SK-N-SH (cell line): Measurements from ENCODE around the gene POLR3E. TPM values are rescaled to one million over a fixed set of nuclear protein-coding genes. Genes with fewer than 3 reads are reported as not detected.
A peak's percentile ranks its signal among the peaks of the same experiment; 100 is the strongest.

Experiments used
- EP300 ChIP-seq, 2 experiments: IDR thresholded peaks; 2 replicates each; pipeline versions ENCODE4 v1.4.0 to v1.6.1; 2012; ENCODE audit warnings: borderline replicate concordance in 1 of 2, low read depth in 1 of 2, low read length in 1 of 2
- EZH2phosphoT487 ChIP-seq: fragments of 200-600 bp; sonication (generic); IDR thresholded peaks from 2 replicates; pipeline ENCODE4 v1.6.1; 2017; ENCODE audit warnings: low read depth, mixed run types, mild to moderate bottlenecking, antibody characterized with exemption, moderate library complexity, borderline replicate concordance
- FOXM1 ChIP-seq: IDR thresholded peaks from 2 replicates; pipeline ENCODE4 v1.4.0; 2012; ENCODE audit warnings: low read depth, mild to moderate bottlenecking
- GABPA ChIP-seq: IDR thresholded peaks from 2 replicates; pipeline ENCODE4 v1.4.0; 2012; ENCODE audit warnings: low read depth, mild to moderate bottlenecking
- IRF3 ChIP-seq: fragments of 150-350 bp; IDR thresholded peaks from 2 replicates; pipeline ENCODE4 v1.6.1; 2016; ENCODE audit warnings: mild to moderate bottlenecking, low read depth, low read length
- MEF2A ChIP-seq: IDR thresholded peaks from 2 replicates; pipeline ENCODE4 v1.4.0; 2012; ENCODE audit warnings: low read depth, borderline replicate concordance
- NFIC ChIP-seq: IDR thresholded peaks from 2 replicates; pipeline ENCODE4 v1.4.0; 2012; ENCODE audit warnings: borderline replicate concordance
- POLR2AphosphoS5 ChIP-seq: IDR thresholded peaks from 2 replicates; pipeline ENCODE4 v1.6.1; 2012; ENCODE audit warnings: low read depth, low read length
- RAD21 ChIP-seq: IDR thresholded peaks from 2 replicates; pipeline ENCODE4 v1.6.1; 2012; ENCODE audit warnings: mild to moderate bottlenecking, low read length
- RCOR1 ChIP-seq: fragments of 150-350 bp; IDR thresholded peaks from 2 replicates; pipeline ENCODE4 v1.6.1; 2017; ENCODE audit warnings: antibody characterized with exemption, low read length
- REST ChIP-seq: IDR thresholded peaks from 2 replicates; pipeline ENCODE4 v1.6.1; 2012; ENCODE audit warnings: mild to moderate bottlenecking, low read depth, low read length, moderate library complexity
- RFX5 ChIP-seq: IDR thresholded peaks from 2 replicates; pipeline ENCODE4 v1.6.1; 2012; ENCODE audit warnings: mild to moderate bottlenecking, improper control_type of control experiment, low read length
- RXRA ChIP-seq: IDR thresholded peaks from 2 replicates; pipeline ENCODE4 v1.4.0; 2012; ENCODE audit warnings: low read depth, mild to moderate bottlenecking, borderline replicate concordance
- SIN3A ChIP-seq: IDR thresholded peaks from 2 replicates; pipeline ENCODE4 v1.6.1; 2012; ENCODE audit warnings: low read depth, mild to moderate bottlenecking, low read length, moderate library complexity, borderline replicate concordance
- SMC3 ChIP-seq: IDR thresholded peaks from 2 replicates; pipeline ENCODE4 v1.6.1; 2012; ENCODE audit warnings: low read depth, low read length, improper control_type of control experiment
- TAF1 ChIP-seq: IDR thresholded peaks from 2 replicates; pipeline ENCODE4 v1.6.1; 2012; ENCODE audit warnings: low read depth, mild to moderate bottlenecking, low read length, moderate library complexity, borderline replicate concordance
- TCF12 ChIP-seq: IDR thresholded peaks from 2 replicates; pipeline ENCODE4 v1.4.0; 2012
- USF1 ChIP-seq: IDR thresholded peaks from 2 replicates; pipeline ENCODE4 v1.4.0; 2012; ENCODE audit warnings: low read depth, borderline replicate concordance
- USF2 ChIP-seq: fragments of 150-350 bp; IDR thresholded peaks from 2 replicates; pipeline ENCODE4 v1.6.1; 2017; ENCODE audit warnings: antibody characterized with exemption, low read length, low read depth, borderline replicate concordance
- polyA plus RNA-seq, 3 experiments: library from polyadenylated mRNA; depleted of rRNA; stranded (reverse); fragments of >200 nt; gene quantifications; 2 replicates each; pipeline ENCODE4 v1.2.3, GENCODE V29; 2012

POLR3E gene
- polyA plus RNA-seq, 1 of the 3 experiments (the other 2 are of a cell fraction): 59.6 TPM

- TF ChIP-seq SMC3 (no peak), FOXM1 (0 out of 2 replicates have a peak, but pooled peaks have one; percentile 28), TCF12 (no peak), EP300 (IDR thresholded peaks at IDR 0.05; ENCODE audit: borderline replicate concordance in 1 of 2, low read depth in 1 of 2, low read length in 1 of 2) (no peak; a peak in 1 of 4 replicates), EZH2phosphoT487 (no peak), NFIC (peak; percentile 50; the same call in 1 of the 2 replicates), IRF3 (no peak), RFX5 (no peak), RAD21 (no peak), SIN3A (no peak), RCOR1 (peak; percentile 43; the same call in 1 of the 2 replicates), POLR2AphosphoS5 (peak; percentile 98), USF1 (peak; percentile 1; the same call in 1 of the 2 replicates), REST (peak; percentile 69; the same call in 1 of the 2 replicates), RXRA (0 out of 2 replicates have a peak, but pooled peaks have one; percentile 19), USF2 (no peak), GABPA (no peak), TAF1 (0 out of 2 replicates have a peak, but pooled peaks have one; percentile 21), MEF2A (no peak)
Measured at GRCh38 chr16:22297871-22298733, 893 bp downstream of the POLR3E start (continued).
